ENCODE results near the gene SYNGAP1.
A peak's percentile ranks its signal among the peaks of the same experiment; 100 is the strongest.

SYNGAP1 gene

DNA sequence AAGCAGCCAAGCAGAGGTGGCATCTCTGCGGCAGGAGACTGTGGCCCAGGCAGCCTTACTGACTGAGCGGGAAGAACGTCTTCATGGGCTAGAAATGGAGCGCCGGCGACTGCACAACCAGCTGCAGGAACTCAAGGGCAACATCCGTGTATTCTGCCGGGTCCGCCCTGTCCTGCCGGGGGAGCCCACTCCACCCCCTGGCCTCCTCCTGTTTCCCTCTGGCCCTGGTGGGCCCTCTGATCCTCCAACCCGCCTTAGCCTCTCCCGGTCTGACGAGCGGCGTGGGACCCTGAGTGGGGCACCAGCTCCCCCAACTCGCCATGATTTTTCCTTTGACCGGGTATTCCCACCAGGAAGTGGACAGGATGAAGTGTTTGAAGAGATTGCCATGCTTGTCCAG lies 15.0 kb upstream of the SYNGAP1 start:
- DNase-seq (ENCODE audit: low read depth): no peak

DNA sequence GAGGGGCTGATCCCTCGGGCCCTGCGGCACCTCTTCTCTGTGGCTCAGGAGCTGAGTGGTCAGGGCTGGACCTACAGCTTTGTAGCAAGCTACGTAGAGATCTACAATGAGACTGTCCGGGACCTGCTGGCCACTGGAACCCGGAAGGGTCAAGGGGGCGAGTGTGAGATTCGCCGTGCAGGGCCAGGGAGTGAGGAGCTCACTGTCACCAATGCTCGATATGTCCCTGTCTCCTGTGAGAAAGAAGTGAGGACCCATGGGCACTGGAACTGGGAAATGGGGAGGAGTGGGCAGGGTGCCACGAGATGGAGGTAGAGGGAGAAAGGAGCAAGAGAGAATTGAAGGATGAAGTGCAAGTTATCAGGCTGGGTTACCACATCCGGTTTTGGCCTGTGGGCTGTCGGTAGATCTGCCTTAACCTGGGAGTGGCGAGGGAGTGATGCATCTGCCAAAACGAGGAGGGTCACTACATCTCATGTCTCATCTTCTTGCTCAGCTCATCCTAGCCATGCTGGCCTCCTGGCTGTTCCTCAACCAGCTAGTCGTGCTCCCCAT lies 14.4 kb upstream of the SYNGAP1 start:
- no peak for DNase-seq (ENCODE audit: low read depth)

DNA sequence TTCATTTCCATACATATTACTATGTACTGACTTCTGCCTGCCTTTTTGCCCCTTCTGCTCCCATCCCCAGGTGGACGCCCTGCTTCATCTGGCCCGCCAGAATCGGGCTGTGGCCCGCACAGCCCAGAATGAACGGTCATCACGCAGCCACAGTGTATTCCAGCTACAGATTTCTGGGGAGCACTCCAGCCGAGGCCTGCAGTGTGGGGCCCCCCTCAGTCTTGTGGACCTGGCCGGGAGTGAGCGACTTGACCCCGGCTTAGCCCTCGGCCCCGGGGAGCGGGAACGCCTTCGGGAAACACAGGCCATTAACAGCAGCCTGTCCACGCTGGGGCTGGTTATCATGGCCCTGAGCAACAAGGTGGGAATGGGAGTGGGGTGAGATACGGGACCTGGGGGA lies 13.7 kb upstream of the SYNGAP1 start:
- no peak for DNase-seq (ENCODE audit: low read depth)

DNA sequence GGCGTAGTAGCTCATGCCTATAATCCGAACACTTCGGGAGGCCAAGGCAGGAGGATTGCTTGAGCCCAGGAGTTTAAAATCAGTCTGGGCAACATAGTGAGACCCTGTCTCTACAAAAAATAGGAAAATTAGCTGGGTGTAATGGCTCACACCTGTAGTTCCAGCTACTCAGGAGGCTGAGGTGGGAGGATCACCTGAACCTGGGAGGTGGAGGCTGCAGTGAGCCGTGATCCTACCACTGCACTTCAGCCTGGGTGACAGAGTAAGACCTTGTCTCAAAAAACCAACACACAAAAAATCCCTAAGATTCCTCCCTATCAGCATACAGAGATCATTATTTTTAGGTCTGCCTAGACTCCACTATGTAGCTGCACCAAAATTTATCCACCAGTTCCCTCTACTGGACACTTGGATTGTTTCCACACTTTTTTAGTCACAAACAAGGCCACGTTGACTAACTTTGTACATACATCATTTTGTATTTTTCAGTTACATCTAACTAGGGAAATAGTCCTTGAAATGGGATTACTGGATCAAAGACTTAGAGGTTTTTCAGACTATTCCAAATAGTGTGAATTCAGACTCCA lies 12.6 kb upstream of the SYNGAP1 start:
- peak; percentile 67 for DNase-seq (ENCODE audit: low read depth)

DNA sequence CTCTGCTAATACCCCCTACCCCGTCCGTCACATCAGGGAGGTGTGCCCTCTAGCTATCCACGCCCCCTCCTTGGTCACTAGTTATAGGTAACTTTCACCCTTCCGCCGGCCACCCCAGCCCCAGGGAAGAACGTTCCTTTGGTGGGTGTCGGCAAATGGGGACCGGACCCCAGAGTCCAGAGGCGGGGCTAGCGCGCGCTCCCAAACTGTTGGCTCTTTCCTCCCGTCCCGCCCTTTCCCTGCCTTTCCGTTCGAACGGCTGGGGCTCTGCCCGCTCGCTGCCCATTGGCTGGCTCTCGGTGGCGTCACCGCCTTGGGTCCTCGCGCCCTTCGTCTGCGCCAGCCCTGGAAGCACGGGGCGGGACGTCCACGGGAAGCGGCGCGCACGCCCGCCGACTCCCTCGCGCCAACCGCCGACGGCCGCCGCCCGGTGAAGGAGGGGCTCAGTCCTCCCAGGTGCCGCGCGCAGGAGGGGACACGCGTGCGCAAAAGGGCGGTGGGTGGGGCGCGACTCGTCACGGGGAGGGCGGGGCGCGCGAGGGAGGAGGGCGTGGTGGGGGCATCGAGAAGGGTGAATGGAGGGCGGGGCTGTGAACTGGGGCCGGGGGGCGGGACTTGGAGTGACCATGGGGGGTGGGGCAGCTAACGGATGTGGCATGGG lies 9.7 kb upstream of the SYNGAP1 start:
- peak; percentile 98 for DNase-seq (ENCODE audit: low read depth)

DNA sequence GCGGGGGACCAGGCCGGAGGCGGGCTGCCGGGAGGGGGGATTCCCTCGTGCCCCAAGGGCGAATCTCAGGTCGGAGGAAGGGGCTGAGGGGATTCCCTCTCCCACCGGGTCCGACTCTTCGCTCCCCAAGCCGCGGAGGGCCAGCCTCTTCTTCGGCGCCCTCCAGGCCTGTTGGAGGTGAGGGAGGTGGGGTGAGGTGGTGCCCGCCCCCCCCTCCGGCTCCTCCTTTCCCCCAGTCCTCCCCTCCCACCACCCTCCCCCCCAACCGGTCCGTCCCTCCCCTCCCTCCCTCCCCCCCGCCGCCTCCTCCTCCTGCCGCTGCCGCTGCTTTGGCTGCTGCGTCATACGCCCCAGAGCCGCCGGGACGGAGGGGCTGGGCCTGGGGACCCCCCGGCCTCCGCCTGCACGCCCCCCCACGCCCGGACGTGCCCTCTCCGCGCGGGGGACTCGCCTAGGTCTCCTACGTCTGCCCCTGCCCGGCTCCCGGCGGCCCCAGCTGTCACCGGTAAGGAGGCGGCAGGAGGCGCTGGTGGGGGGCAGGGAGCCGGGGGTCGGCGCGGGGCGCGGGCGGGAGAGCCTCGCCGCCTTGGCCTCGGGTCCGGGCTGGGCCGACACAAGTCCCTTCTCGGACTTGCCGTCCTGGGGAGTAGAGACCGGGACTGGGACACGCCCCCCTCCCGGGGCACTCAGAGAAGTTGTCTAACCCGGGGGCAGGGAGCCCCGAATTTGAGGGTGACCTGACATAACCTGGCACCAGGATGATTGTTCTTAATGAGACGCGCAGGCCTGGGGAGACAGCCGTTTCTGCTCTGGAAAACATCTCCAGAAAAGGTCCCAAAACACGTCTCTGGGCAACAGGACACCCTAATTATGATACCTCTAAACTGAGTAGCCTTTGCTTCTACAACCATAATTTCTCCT lies 8.9 kb upstream of the SYNGAP1 start, which contains the start of gene PHF1:
Gene PHF1 (plus strand): TSS at position 304 of the 921 bp plus-strand sequence. CDS start 1,250 bp downstream, outside the sequence.
- peak; percentile 88 for DNase-seq (ENCODE audit: low read depth)

- DNase-seq (ENCODE audit: low read depth): no peak
Measured at GRCh38 chr6:33411632-33412005, 8.2 kb upstream of the SYNGAP1 start.

- no peak for DNase-seq (ENCODE audit: low read depth)
Measured at GRCh38 chr6:33412140-33413009, 7.5 kb upstream of the SYNGAP1 start.

GRCh38 chr6:33413241-33414120 lies 6.4 kb upstream of the SYNGAP1 start:
- DNase-seq (ENCODE audit: low read depth): no peak

DNA sequence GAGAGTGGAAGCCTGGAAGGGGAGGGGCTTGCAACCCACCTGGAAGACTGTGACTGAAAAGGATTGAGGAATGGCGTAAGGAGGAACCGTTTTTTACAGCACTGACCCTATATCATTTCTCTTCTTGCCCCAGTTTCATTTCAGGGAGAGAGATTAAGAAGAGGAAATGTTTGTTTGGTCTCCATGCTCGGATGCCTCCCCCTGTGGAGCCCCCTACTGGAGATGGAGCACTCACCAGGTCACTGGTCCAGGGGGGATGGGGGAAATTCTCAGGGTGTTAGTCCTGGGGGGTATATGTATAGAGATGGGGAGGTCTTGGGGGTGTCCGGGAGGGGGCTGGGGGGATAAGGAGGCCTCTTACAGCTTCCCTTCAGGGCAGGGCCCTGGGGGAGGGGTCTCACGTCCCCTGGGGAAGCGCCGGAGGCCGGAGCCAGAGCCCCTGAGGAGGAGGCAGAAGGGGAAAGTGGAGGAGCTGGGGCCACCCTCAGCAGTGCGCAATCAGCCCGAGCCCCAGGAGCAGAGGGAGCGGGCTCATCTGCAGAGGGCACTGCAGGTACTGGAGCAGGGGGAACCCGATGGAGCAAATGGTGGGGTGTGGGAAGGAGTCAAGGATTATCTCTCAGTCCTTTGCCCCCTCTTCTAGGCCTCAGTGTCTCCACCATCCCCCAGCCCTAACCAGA lies 5.1 kb upstream of the SYNGAP1 start:
- DNase-seq (ENCODE audit: low read depth): peak; percentile 22

DNA sequence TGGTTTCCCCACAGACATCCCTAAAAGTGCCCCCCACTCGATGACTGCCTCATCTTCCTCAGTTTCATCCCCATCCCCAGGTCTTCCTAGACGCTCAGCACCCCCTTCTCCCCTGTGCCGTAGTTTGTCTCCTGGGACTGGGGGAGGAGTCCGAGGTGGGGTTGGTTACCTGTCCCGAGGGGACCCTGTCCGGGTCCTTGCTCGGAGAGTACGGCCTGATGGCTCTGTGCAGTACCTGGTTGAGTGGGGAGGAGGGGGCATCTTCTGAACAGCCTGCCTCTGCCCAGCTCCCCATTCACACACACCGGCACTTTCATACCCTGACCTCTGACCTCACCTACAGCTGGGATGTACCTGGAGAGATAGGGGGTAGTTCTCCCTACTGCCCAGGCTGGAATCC lies 4.0 kb upstream of the SYNGAP1 start:
- no peak for DNase-seq (ENCODE audit: low read depth)

DNA sequence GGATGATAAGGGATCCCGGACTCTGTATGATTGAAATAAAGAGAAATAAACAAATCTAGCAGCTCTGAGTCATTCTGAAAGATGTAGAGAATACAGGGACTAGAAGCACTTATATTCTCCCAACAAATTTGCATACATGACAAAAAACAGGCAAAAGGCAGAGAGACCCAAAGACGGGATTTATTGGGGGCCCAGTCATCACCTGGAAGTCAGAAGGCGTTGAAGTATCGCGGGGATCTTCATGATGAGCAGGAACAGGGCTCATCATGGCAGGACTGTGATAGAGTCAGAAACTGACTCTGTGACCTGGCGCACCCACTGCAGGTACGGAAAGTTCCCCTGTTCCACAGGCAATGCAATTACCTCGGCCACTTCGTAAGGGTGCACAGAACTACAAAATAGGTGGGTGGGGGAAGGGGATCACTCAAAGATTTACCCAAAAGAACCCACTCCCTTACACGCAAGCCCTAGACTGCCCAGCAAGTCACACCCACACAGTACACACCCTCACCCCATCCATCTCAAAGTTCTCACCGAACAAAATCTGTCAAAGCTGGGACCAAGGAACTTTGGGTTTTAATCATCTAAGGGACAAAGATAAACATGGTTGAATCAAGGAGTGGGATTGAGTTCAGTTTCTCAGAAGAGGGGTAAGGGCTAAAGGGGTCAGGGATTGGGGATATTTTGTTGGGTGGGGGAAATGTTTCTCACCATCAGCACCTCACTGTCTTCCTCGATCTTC lies 3.3 kb upstream of the SYNGAP1 start:
- peak; percentile 46 for DNase-seq (ENCODE audit: low read depth)

DNA sequence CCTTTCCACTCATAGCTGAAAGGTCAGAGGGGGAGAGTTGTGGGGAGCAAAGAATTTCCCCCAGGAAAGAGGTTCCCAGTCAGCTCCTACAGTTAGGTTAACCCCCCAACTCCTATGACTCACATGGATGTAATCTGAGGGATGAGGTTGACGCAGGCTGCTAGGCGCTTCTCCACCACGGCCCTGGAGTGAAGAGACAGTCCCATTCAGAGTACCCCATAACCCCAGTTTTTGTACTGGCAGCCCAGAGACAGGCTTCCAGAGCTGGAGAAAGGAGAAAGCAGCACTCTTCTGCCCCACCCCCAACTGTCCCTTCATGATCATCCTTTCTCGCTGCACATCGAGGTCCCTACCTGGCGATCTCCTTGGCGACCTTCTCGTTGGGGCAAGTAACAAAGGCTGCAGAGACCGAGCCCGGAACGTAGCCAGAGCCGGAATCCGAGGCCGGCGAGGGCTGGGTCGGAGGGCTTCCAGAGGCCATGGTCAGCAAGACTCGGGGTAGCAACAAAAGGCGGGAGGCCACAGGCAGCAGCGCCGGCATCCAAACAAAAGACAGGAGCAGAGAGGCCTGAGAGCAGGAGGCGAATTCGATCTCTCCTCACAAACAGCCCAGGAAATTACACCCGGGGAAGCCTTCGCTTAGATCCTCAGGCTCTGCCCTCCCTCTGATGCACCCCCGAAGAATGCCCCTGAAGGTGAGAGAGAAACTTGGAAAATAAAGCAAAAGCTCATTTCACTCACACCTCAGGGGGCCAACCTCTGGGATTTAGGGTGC lies 2.5 kb upstream of the SYNGAP1 start:
- peak; percentile 96 for DNase-seq (ENCODE audit: low read depth)

GRCh38 chr6:33417903-33418689 lies 1.8 kb upstream of the SYNGAP1 start, which contains the start of gene CUTA:
Gene CUTA, minus strand, starts transcription at chr6:33418107. Its CDS starts 107 bp downstream, at chr6:33418000.
- DNase-seq (ENCODE audit: low read depth): peak; percentile 100

- DNase-seq (ENCODE audit: low read depth): no peak
Measured at GRCh38 chr6:33418690-33419291, 1.1 kb upstream of the SYNGAP1 start.

GRCh38 chr6:33420491-33421343 lies 852 bp downstream of the SYNGAP1 start:
- no peak for DNase-seq (ENCODE audit: low read depth)

Measured in EH (cell line).